GM19452 (cell line): ENCODE data around the gene CPN1.
A peak's percentile ranks its signal among the peaks of the same experiment; 100 is the strongest.
"Not testable (repeated sequence)": the region's sequence is repeated elsewhere in the genome, so short reads cannot be mapped to it uniquely, and the experiment has no call there.

Experiments
- ATAC-seq: cut with Tn5 transposase; IDR thresholded peaks from one replicate; pipeline ENCODE4 v1.9.1; 2021; ENCODE audit not compliant: unreplicated experiment

The CPN1 gene

GRCh38 chr10:100024748-100025147 lies 56.9 kb downstream of the CPN1 start:
- no peak for ATAC-seq

GRCh38 chr10:100022403-100022802 lies 59.3 kb downstream of the CPN1 start:
- ATAC-seq: no peak

GRCh38 chr10:100021322-100021721 lies 60.3 kb downstream of the CPN1 start:
- ATAC-seq: no peak

GRCh38 chr10:100020886-100021253 lies 60.8 kb downstream of the CPN1 start:
- ATAC-seq: no peak

GRCh38 chr10:100020142-100020885 lies 61.4 kb downstream of the CPN1 start:
- peak; percentile 83 for ATAC-seq

GRCh38 chr10:100019787-100020141 lies 61.9 kb downstream of the CPN1 start:
- peak; percentile 10 for ATAC-seq

- ATAC-seq: peak; percentile 70
Measured at GRCh38 chr10:100014071-100014762, 67.5 kb downstream of the CPN1 start.

GRCh38 chr10:100013621-100014020 lies 68.0 kb downstream of the CPN1 start:
- ATAC-seq: no peak

- ATAC-seq: not testable (repeated sequence)
Measured at GRCh38 chr10:100011906-100012305, 69.8 kb downstream of the CPN1 start.

- ATAC-seq: peak; percentile 68
Measured at GRCh38 chr10:100009793-100010676, 71.6 kb downstream of the CPN1 start, which contains the start of gene DNMBP. Gene DNMBP, minus strand, starts transcription at chr10:100009947. Its CDS starts 37,823 bp downstream, at chr10:99972124.

- ATAC-seq: peak; percentile 43
Measured at GRCh38 chr10:100009283-100009792, 72.3 kb downstream of the CPN1 start.

GRCh38 chr10:100008708-100009282 lies 72.9 kb downstream of the CPN1 start:
- no peak for ATAC-seq

- ATAC-seq: no peak
Measured at GRCh38 chr10:100008142-100008522, 73.5 kb downstream of the CPN1 start.

GRCh38 chr10:100007231-100008141 lies 74.2 kb downstream of the CPN1 start:
- ATAC-seq: no peak

GRCh38 chr10:100006243-100006886 lies 75.3 kb downstream of the CPN1 start:
- no peak for ATAC-seq

GRCh38 chr10:100004805-100005510 lies 76.7 kb downstream of the CPN1 start:
- no peak for ATAC-seq

GRCh38 chr10:100000109-100000644 lies 81.5 kb downstream of the CPN1 start:
- no peak for ATAC-seq

- no peak for ATAC-seq
Measured at GRCh38 chr10:99999319-100000108, 82.2 kb downstream of the CPN1 start.
